Naive B cell (primary cell): Measurements from ENCODE around the gene FBXW11. TPM values are rescaled to one million over a fixed set of nuclear protein-coding genes. Genes with fewer than 3 reads are reported as not detected.

Experiments
- ATAC-seq, 2 donors: fragments of 150-1000 bp; cut with Tn5 transposase; 2 replicates each; pipeline ENCODE4 v1.10.0; 2021; ENCODE audit warnings: low read depth in 2 of 2, mild to moderate bottlenecking in 2 of 2, moderate library complexity in 2 of 2
- DNase-seq: peaks from one replicate; pipeline ENCODE4 v3.0.0; 2022
- H3K27ac Mint-ChIP-seq, 6 donors: one replicate each; pipeline ENCODE4 v1.8.0; 2020 to 2022; ENCODE audit warnings: mild to moderate bottlenecking in 6 of 6, mixed read lengths in 6 of 6, moderate library complexity in 5 of 6, inconsistent platforms in 2 of 6
- H3K27me3 Mint-ChIP-seq, 3 donors: one replicate each; pipeline ENCODE4 v1.8.0; 2021 to 2022; ENCODE audit warnings: mixed read lengths in 3 of 3, mild to moderate bottlenecking in 1 of 3
- H3K36me3 Mint-ChIP-seq, 2 donors: one replicate each; pipeline ENCODE4 v1.8.0; 2020 to 2022; ENCODE audit warnings: mixed read lengths in 2 of 2, inconsistent platforms in 1 of 2, mild to moderate bottlenecking in 1 of 2
- H3K4me1 Mint-ChIP-seq, 3 donors: one replicate each; pipeline ENCODE4 v1.8.0; 2020 to 2022; ENCODE audit warnings: mixed read lengths in 3 of 3, inconsistent platforms in 1 of 3, mild to moderate bottlenecking in 1 of 3, moderate library complexity in 1 of 3
- H3K4me3 Mint-ChIP-seq, 8 donors: one replicate each; pipeline ENCODE4 v1.8.0; 2020 to 2022; ENCODE audit warnings: mild to moderate bottlenecking in 8 of 8, mixed read lengths in 8 of 8, moderate library complexity in 8 of 8, inconsistent platforms in 2 of 8
- H3K9me3 Mint-ChIP-seq, 7 donors: one replicate each; pipeline ENCODE4 v1.8.0; 2020 to 2022; ENCODE audit warnings: mixed read lengths in 7 of 7, mild to moderate bottlenecking in 5 of 7, inconsistent platforms in 2 of 7, moderate library complexity in 1 of 7
- polyA plus RNA-seq, 6 donors: library from polyadenylated mRNA; unstranded; fragments of 300-500 nt; fragmentation: Illumina TruSeq; gene quantifications; one replicate each; pipeline ENCODE4 v1.2.3, GENCODE V29; 2021; ENCODE audit warnings: low read depth in 6 of 6

Gene FBXW11
- polyA plus RNA-seq = 10 to 100 TPM; 35.9 to 48.0 (median 41.5) TPM

GRCh38 chr5:172006321-172007174 lies at the start of gene FBXW11:
Gene FBXW11, minus strand, starts transcription at chr5:172006638. Its CDS starts 136 bp downstream, at chr5:172006502.
- Mint-ChIP-seq H3K4me1 (peaks cover 43 to 59% (median 51%) of the 10 kb centered on the region in 3 donors), H3K27ac (peak within 1 kb of the TSS; percentile 96 to 99 (median 98)), H3K9me3 (no peaks in the 10 kb centered on the region), H3K36me3 (no peaks in the 10 kb centered on the region), H3K4me3 (peak within 1 kb of the TSS; percentile 91 to 98 (median 96)), H3K27me3 (no peaks in the 10 kb centered on the region)
- peak; percentile 94 for DNase-seq
- ATAC-seq = peak; percentile 84 to 86

- Mint-ChIP-seq H3K4me3 (no peak overlapping the region), H3K9me3 (no peaks in the 10 kb centered on the region), H3K27ac (peak overlapping the region in 3 of 6 donors; percentile 12 to 45 (median 43)), H3K27me3 (no peaks in the 10 kb centered on the region), H3K4me1 (peaks cover 0 to 9% (median 6%) of the 10 kb centered on the region in 3 donors), H3K36me3 (peaks cover 21 to 44% of the 10 kb centered on the region in 2 donors)
- ATAC-seq (no peak), DNase-seq (no peak)
These were observed 49.6 kb upstream of the FBXW11 start for GRCh38 chr5:172055996-172056395.

GRCh38 chr5:172055421-172055820 lies 49.0 kb upstream of the FBXW11 start:
- H3K27me3 Mint-ChIP-seq = no peaks in the 10 kb centered on the region
- no peaks in the 10 kb centered on the region for H3K9me3 Mint-ChIP-seq
- no peak for DNase-seq
- peaks cover 16 to 40% of the 10 kb centered on the region in 2 donors for H3K36me3 Mint-ChIP-seq
- ATAC-seq = no peak
- H3K27ac Mint-ChIP-seq = peak overlapping the region in 3 of 6 donors; percentile 12 to 76 (median 20)
- H3K4me3 Mint-ChIP-seq = no peak overlapping the region
- H3K4me1 Mint-ChIP-seq = peaks cover 0 to 9% (median 6%) of the 10 kb centered on the region in 3 donors

GRCh38 chr5:172054611-172055153 lies 48.2 kb upstream of the FBXW11 start:
- Mint-ChIP-seq H3K9me3 (no peaks in the 10 kb centered on the region), H3K4me1 (peaks cover 0 to 8% (median 4%) of the 10 kb centered on the region in 3 donors), H3K27me3 (no peaks in the 10 kb centered on the region), H3K4me3 (no peak overlapping the region), H3K36me3 (peaks cover 15 to 37% of the 10 kb centered on the region in 2 donors), H3K27ac (no peak overlapping the region)
- ATAC-seq = no peak
- DNase-seq = no peak

- ATAC-seq (no peak), DNase-seq (no peak)
- peak overlapping the region in 1 of 8 donors; percentile 40 for H3K4me3 Mint-ChIP-seq
- no peaks in the 10 kb centered on the region for H3K9me3 Mint-ChIP-seq
- peaks cover 0 to 8% (median 0%) of the 10 kb centered on the region in 3 donors for H3K4me1 Mint-ChIP-seq
- H3K27me3 Mint-ChIP-seq = no peaks in the 10 kb centered on the region
- H3K27ac Mint-ChIP-seq = peak overlapping the region in 1 of 6 donors; percentile 70
- peaks cover 16 to 47% of the 10 kb centered on the region in 2 donors for H3K36me3 Mint-ChIP-seq
These were observed 46.2 kb upstream of the FBXW11 start for GRCh38 chr5:172052450-172053236.

- no peaks in the 10 kb centered on the region for H3K9me3 Mint-ChIP-seq
- no peaks in the 10 kb centered on the region for H3K27me3 Mint-ChIP-seq
- ATAC-seq (no peak), DNase-seq (no peak)
- peak overlapping the region in 1 of 8 donors; percentile 4 for H3K4me3 Mint-ChIP-seq
- peaks cover 16 to 38% of the 10 kb centered on the region in 2 donors for H3K36me3 Mint-ChIP-seq
- H3K27ac Mint-ChIP-seq = peak overlapping the region in 3 of 6 donors; percentile 62 to 85 (median 77)
- H3K4me1 Mint-ChIP-seq = peaks cover 0 to 7% (median 0%) of the 10 kb centered on the region in 3 donors
These were observed 45.4 kb upstream of the FBXW11 start for GRCh38 chr5:172051643-172052339.

GRCh38 chr5:172050080-172050479 lies 43.6 kb upstream of the FBXW11 start:
- no peak for DNase-seq
- no peaks in the 10 kb centered on the region for H3K27me3 Mint-ChIP-seq
- H3K36me3 Mint-ChIP-seq = peaks cover 12 to 26% of the 10 kb centered on the region in 2 donors

GRCh38 chr5:172049226-172049796 lies 42.9 kb upstream of the FBXW11 start:
- Mint-ChIP-seq H3K4me1 (peaks cover 2 to 6% (median 3%) of the 10 kb centered on the region in 3 donors), H3K27me3 (no peaks in the 10 kb centered on the region), H3K4me3 (no peak overlapping the region), H3K36me3 (peaks cover 15 to 33% of the 10 kb centered on the region in 2 donors), H3K9me3 (no peaks in the 10 kb centered on the region), H3K27ac (peak overlapping the region in 2 of 6 donors; percentile 71 to 93)
- ATAC-seq (no peak), DNase-seq (no peak)

More at GRCh38 chr5:172050080-172050479, 43.6 kb upstream of the FBXW11 start:
- no peak overlapping the region for H3K4me3 Mint-ChIP-seq
- peaks cover 1 to 3% (median 3%) of the 10 kb centered on the region in 3 donors for H3K4me1 Mint-ChIP-seq
- H3K9me3 Mint-ChIP-seq = no peaks in the 10 kb centered on the region
- H3K27ac Mint-ChIP-seq = no peak overlapping the region
- no peak for ATAC-seq

GRCh38 chr5:172048539-172049101 lies 42.2 kb upstream of the FBXW11 start:
- Mint-ChIP-seq H3K4me3 (peak overlapping the region in 1 of 8 donors; percentile 56), H3K36me3 (peaks cover 18 to 35% of the 10 kb centered on the region in 2 donors), H3K27ac (peak overlapping the region in 3 of 6 donors; percentile 71 to 93 (median 75)), H3K27me3 (no peaks in the 10 kb centered on the region), H3K4me1 (peaks cover 2 to 6% (median 3%) of the 10 kb centered on the region in 3 donors), H3K9me3 (no peaks in the 10 kb centered on the region)
- no peak for ATAC-seq
- no peak for DNase-seq

- H3K36me3 Mint-ChIP-seq = peaks cover 18 to 35% of the 10 kb centered on the region in 2 donors
- DNase-seq = no peak
- no peak overlapping the region for H3K4me3 Mint-ChIP-seq
- peaks cover 2 to 6% (median 3%) of the 10 kb centered on the region in 3 donors for H3K4me1 Mint-ChIP-seq
- no peaks in the 10 kb centered on the region for H3K27me3 Mint-ChIP-seq
- no peaks in the 10 kb centered on the region for H3K9me3 Mint-ChIP-seq
- no peak for ATAC-seq
- H3K27ac Mint-ChIP-seq = peak overlapping the region in 2 of 6 donors; percentile 71 to 75
These were observed 41.7 kb upstream of the FBXW11 start for GRCh38 chr5:172048170-172048422.

GRCh38 chr5:172046593-172046992 lies 40.2 kb upstream of the FBXW11 start:
- DNase-seq = no peak
- no peak for ATAC-seq
- H3K9me3 Mint-ChIP-seq = no peaks in the 10 kb centered on the region
- peak overlapping the region in 1 of 8 donors; percentile 34 for H3K4me3 Mint-ChIP-seq
- H3K36me3 Mint-ChIP-seq = peaks cover 14 to 30% of the 10 kb centered on the region in 2 donors
- H3K27ac Mint-ChIP-seq = no peak overlapping the region
- peaks cover 2 to 6% (median 3%) of the 10 kb centered on the region in 3 donors for H3K4me1 Mint-ChIP-seq
- no peaks in the 10 kb centered on the region for H3K27me3 Mint-ChIP-seq

- Mint-ChIP-seq H3K4me3 (peak overlapping the region in 1 of 8 donors; percentile 80), H3K27me3 (no peaks in the 10 kb centered on the region), H3K4me1 (peaks cover 2 to 8% (median 4%) of the 10 kb centered on the region in 3 donors), H3K9me3 (no peaks in the 10 kb centered on the region), H3K36me3 (peaks cover 12 to 27% of the 10 kb centered on the region in 2 donors), H3K27ac (peak overlapping the region; percentile 42 to 98 (median 72))
- ATAC-seq (no peak), DNase-seq (no peak)
These were observed 38.8 kb upstream of the FBXW11 start for GRCh38 chr5:172045315-172045632.
